HG03342 (cell line): ENCODE measurements around the gene E2F4.

Source experiments
- ATAC-seq: cut with Tn5 transposase; IDR thresholded peaks from one replicate; pipeline ENCODE4 v1.9.1; 2021; ENCODE audit warnings: mild to moderate bottlenecking, moderate library complexity; ENCODE audit not compliant: unreplicated experiment

The E2F4 gene

GRCh38 chr16:67230809-67231660, 39.1 kb downstream of the E2F4 start:
- no peak for ATAC-seq

DNA sequence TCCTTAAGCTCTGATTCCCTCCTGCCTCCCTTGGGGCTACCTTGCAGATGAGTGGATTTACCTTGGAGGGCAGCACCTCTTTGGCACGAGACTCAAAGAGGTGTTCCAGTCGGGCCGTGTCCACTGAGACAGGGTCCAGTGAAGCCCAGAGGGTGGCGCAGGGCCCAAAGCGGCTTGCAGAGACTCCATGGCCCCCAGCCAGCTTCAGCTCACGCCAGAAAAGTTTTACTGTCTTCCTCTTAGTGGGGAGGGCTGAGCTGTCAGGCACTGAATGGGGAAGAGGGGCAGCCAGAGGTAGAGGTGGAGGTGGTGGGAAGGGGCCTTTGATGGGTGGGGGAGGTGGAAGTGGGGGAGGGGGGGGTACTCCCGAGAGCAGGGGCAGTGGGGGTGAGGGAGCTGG, 41.6 kb downstream of the E2F4 start:
- ATAC-seq: no peak

GRCh38 chr16:67234180-67234597, 42.2 kb downstream of the E2F4 start:
- ATAC-seq: no peak

- no peak for ATAC-seq
These were observed 44.0 kb downstream of the E2F4 start for GRCh38 chr16:67235816-67236562.

GRCh38 chr16:67236563-67237395, 44.8 kb downstream of the E2F4 start:
- ATAC-seq: no peak

DNA sequence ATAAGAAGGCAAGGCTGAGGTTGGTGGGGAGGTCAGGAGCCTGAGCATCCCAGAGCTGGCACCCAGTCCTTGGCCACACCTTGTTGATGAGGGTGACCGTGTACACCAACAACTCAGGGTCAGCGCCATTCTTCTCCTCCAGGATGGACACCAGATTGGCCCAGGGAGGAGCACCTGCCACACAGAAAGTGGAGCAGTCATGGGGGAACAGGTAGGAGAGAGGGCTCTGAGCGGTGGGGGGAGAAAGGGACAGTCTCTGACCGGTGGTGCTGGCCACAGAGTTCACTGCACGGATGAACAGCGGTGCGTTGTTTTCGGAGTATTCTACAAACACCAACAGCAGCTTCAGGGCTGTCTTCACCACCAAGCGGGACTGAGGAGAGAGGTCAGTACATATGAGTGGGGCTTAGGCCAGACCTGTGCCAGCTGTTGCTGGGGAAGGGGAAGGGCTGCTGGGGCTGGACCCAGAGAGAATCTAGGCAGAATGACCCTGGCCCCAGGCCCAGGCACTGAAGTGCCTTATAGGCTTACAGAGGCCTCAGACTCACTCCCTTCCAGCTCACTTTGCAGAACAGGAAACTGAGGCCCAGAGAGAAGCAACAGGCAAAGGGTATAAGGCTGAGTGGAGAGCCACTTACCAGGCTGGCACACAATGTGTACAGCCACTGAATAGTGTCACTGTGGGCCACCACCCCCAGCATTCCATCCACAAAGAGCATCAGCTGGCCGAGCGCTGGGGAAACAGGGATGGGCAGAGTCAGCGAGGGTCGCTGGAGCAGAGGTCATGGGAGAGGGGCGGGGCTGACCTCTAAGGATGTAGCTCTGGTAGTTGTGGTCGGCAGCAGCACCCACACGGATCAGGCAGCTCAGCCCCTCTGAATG, 45.7 kb downstream of the E2F4 start:
- no peak for ATAC-seq

DNA sequence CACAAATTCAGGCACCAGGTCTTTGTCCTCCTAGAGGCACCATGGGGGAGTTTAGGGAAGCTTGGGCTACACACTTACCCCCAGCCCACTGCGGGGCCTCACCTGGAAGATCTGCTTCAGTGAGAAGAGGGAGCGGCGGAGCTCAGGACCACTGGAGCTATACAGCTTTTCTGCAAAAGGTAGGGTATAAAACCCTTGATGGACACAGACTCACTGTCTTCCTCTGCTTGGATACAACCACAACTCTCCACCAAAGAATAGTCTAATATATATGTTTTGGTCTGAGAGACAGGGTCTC, 46.3 kb downstream of the E2F4 start:
- no peak for ATAC-seq

- no peak for ATAC-seq
These were observed 47.0 kb downstream of the E2F4 start for GRCh38 chr16:67238806-67239470.

- ATAC-seq: no peak
These were observed 48.6 kb downstream of the E2F4 start for GRCh38 chr16:67240506-67240905.

- ATAC-seq: no peak
These were observed 49.3 kb downstream of the E2F4 start for GRCh38 chr16:67241008-67241900.

DNA sequence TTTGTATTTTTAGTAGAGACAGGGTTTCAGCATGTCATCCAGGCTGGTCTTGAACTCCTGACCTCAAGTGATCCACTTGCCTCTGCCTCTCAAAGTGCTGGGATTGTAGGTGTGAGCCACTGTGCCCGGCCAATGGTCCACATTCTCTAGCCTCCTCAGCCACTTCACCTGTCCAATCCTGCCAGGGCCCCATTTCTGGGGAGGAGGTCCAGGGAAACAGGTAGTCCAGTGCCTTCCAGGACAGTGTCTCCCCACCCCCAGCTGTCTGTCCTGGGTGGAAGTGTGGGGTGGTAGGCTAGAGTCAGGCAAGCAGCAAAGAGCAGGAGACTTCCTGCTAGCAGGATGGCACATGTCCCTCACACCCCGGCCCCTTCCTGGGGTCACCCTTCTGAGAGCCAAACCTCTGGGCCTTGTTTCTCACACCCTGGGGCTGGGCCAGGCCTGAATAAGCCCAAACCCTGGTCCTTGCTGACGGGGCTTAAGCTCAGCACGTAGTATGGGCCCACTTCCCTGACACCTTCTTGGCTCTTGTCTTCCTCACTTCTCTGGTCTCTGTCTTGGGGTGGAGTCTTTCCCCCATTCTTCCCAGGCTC, 50.3 kb downstream of the E2F4 start:
- ATAC-seq: no peak

DNA sequence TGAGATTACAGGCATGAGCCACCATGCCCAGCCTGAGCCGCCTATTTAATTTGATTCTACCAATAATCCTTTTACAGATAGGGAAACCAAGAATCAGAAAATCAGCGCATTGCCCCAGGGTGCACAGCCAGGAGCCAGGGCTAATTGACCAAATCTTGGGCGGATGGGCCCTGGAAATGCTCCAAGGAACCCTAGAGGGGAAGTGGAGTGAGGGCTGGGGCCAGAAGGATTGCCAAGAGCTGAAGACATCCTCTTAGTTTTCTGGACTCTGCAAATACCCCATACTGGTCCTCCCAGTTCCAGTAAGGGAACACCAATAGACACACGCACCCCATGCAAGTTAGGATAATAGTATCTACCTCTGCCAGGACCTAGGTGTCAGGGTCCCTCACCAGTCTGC, 51.5 kb downstream of the E2F4 start:
- ATAC-seq: no peak

- peak; percentile 64 for ATAC-seq
These were observed 52.6 kb downstream of the E2F4 start for GRCh38 chr16:67244387-67245185.

DNA sequence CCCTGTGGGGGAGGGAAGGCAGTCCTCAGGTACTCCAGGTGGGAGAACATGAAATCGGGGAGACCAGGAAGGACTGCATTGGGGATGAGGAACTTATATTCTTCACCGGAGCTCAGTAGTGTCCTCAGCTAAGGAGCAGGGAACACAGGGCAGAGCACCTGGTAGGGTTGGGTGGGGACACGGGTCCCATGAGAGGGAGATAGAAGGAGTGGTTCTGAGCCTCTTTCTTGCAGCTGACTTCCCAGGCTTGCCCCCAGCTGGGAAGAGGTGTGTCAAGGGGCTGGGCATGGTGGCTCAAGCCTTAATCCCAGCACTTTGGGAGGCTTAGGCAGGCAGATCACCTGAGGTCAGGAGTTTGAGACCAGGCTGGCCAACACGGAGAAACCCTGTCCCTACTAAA, 53.2 kb downstream of the E2F4 start:
- no peak for ATAC-seq

- ATAC-seq: no peak
These were observed 53.7 kb downstream of the E2F4 start for GRCh38 chr16:67245674-67246080.

GRCh38 chr16:67246081-67246755, 54.3 kb downstream of the E2F4 start:
- ATAC-seq: no peak

DNA sequence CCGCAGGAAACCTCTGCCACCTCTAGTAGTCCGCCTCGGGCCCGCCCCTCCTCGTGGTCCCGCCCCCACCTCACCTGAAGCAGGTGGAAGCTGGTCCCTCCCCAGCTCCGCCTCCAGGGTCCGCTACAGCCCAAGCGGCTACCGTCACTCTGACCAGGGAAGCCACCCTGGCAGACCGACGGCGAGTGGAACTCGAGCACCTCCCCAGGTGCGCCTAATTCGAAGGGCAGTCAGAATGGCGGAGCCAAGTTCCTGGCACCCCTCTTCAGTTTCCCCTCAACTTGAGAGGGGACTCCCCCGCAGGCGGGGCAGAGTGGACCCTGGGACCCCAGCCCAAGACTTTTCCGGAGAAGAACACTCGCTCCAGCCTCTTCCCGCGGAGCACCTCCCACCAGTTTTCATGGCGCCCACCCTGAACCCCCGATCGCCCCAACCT, 54.8 kb downstream of the E2F4 start:
- no peak for ATAC-seq
